ENCODE data around the gene CCDC61.

CCDC61 gene

GRCh38 chr19:45972081-45972946, 23.0 kb upstream of the CCDC61 start:
- Mint-ChIP-seq H3K27me3 (ENCODE audit: low read depth, poor library complexity) (peaks cover 94% of the 10 kb centered on the region), H3K9me3 (no peaks in the 10 kb centered on the region), H3K36me3 (ENCODE audit: low read depth) (no peaks in the 10 kb centered on the region), H3K4me1 (peaks cover 8% of the 10 kb centered on the region), H3K27ac (no peak overlapping the region), H3K4me3 (peak overlapping the region; percentile 54)
- TF ChIP-seq CTCF (IDR thresholded peaks at IDR 0.05): no peak
- DNase-seq: no peak

GRCh38 chr19:45972947-45973540, 22.2 kb upstream of the CCDC61 start:
- no peak for TF ChIP-seq CTCF (IDR thresholded peaks at IDR 0.05)
- Mint-ChIP-seq H3K27ac (no peak overlapping the region), H3K36me3 (ENCODE audit: low read depth) (no peaks in the 10 kb centered on the region), H3K4me1 (peaks cover 8% of the 10 kb centered on the region), H3K4me3 (peak overlapping the region; percentile 54), H3K27me3 (ENCODE audit: low read depth, poor library complexity) (peaks cover 94% of the 10 kb centered on the region), H3K9me3 (no peaks in the 10 kb centered on the region)
- DNase-seq: peak; percentile 57

- no peak for TF ChIP-seq CTCF (IDR thresholded peaks at IDR 0.05)
- no peaks in the 10 kb centered on the region for H3K36me3 Mint-ChIP-seq (ENCODE audit: low read depth)
- peaks cover 8% of the 10 kb centered on the region for H3K4me1 Mint-ChIP-seq
- H3K27ac Mint-ChIP-seq: no peak within 1 kb of the TSS
- peak; percentile 86 for DNase-seq
- H3K9me3 Mint-ChIP-seq: no peaks in the 10 kb centered on the region
- H3K27me3 Mint-ChIP-seq (ENCODE audit: low read depth, poor library complexity): peaks cover 90% of the 10 kb centered on the region
- H3K4me3 Mint-ChIP-seq: peak within 1 kb of the TSS; percentile 74
Observed at GRCh38 chr19:45973553-45974338, 21.5 kb upstream of the CCDC61 start, which contains the start of gene NOVA2. NOVA2 (minus strand) TSS chr19:45973865; CDS start chr19:45973351, 514 bp downstream.

- H3K9me3 Mint-ChIP-seq: no peaks in the 10 kb centered on the region
- H3K27me3 Mint-ChIP-seq (ENCODE audit: low read depth, poor library complexity): peaks cover 73% of the 10 kb centered on the region
- DNase-seq: no peak
- H3K27ac Mint-ChIP-seq: no peak overlapping the region
- H3K36me3 Mint-ChIP-seq (ENCODE audit: low read depth): no peaks in the 10 kb centered on the region
- no peak for TF ChIP-seq CTCF (IDR thresholded peaks at IDR 0.05)
- H3K4me3 Mint-ChIP-seq: no peak overlapping the region
- peaks cover 8% of the 10 kb centered on the region for H3K4me1 Mint-ChIP-seq
Observed at GRCh38 chr19:45975306-45976070, 19.8 kb upstream of the CCDC61 start.

- DNase-seq: no peak
- no peak for TF ChIP-seq CTCF (IDR thresholded peaks at IDR 0.05)
- Mint-ChIP-seq H3K27me3 (ENCODE audit: low read depth, poor library complexity) (peaks cover 68% of the 10 kb centered on the region), H3K4me1 (peaks cover 8% of the 10 kb centered on the region), H3K4me3 (no peak overlapping the region), H3K27ac (no peak overlapping the region), H3K9me3 (no peaks in the 10 kb centered on the region), H3K36me3 (ENCODE audit: low read depth) (no peaks in the 10 kb centered on the region)
Observed at GRCh38 chr19:45976178-45976577, 19.1 kb upstream of the CCDC61 start.
